Activated naive CD4-positive, alpha-beta T cell treated with anti-CD3 and anti-CD28 coated beads, Interleukin-2, amount 50 U/mL, for 72 hours (primary cell): Measurements from ENCODE around the gene PSG5. TPM values are rescaled to one million over a fixed set of nuclear protein-coding genes. Genes with fewer than 3 reads are reported as not detected.
"Not testable (repeated sequence)": the region's sequence is repeated elsewhere in the genome, so short reads cannot be mapped to it uniquely, and the experiment has no call there.

ENCODE experiments used
- ATAC-seq, 2 donors: fragments of 150-1000 bp; cut with Tn5 transposase; 2 replicates each; pipeline ENCODE4 v1.10.0; 2021; ENCODE audit warnings: mild to moderate bottlenecking in 2 of 2, moderate library complexity in 2 of 2
- DNase-seq, 2 donors: peaks; one replicate each; pipeline ENCODE4 v3.0.0; 2021 to 2022; ENCODE audit warnings: low spot score in 2 of 2
- H3K27ac Mint-ChIP-seq, 2 donors: one replicate each; pipeline ENCODE4 v1.8.0; 2022; ENCODE audit warnings: mild to moderate bottlenecking in 2 of 2, mixed read lengths in 2 of 2
- H3K36me3 Mint-ChIP-seq, 2 donors: one replicate each; pipeline ENCODE4 v1.8.0; 2022; ENCODE audit warnings: mixed read lengths in 2 of 2
- H3K9me3 Mint-ChIP-seq, 2 donors: one replicate each; pipeline ENCODE4 v1.8.0; 2022; ENCODE audit warnings: mixed read lengths in 2 of 2
- total RNA-seq, 2 donors: library from RNA; stranded (reverse); gene quantifications; one replicate each; pipeline ENCODE4 v1.2.3, GENCODE V29; 2022

Gene PSG5
- total RNA-seq, 2 donors from 2014 or later: not detected

DNA sequence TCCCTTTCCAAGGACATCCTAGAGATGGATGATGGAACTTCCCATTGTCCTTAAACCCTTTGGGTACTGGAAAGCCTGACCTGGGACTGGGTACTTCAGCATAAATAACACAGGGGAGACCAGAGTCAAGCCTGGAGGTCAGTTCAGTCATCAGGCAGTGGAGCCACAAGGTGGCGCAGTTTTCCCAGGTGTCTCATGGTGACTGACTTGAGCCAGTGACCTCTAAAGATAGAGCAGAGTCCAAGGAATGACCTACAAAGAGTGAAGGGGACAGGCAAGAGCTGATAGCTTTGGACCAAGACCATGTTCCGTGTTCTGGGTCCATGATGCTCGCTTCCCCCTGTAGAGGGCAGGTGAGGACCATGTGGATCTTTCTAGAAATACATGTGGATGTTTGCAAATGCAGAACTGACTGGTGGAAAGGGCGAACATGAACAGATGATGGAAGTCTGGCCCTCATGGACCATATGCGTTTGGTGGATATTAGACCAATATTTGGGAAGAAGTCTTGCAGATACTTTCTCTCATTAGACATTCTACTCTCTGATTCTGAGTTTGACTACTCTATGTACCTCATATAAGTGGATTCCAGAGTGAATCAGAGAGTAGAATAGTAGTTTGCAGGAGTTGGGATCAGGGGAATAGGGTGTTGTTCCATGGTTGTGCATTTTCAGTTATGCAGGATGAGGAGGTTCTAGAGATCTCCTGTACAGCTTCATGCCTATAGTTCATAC lies 12.5 kb upstream of the PSG5 start:
- not testable (repeated sequence) for H3K27ac Mint-ChIP-seq, H3K9me3 Mint-ChIP-seq, ATAC-seq, H3K36me3 Mint-ChIP-seq
- DNase-seq: peak in 1 of 2 donors; percentile 22

DNA sequence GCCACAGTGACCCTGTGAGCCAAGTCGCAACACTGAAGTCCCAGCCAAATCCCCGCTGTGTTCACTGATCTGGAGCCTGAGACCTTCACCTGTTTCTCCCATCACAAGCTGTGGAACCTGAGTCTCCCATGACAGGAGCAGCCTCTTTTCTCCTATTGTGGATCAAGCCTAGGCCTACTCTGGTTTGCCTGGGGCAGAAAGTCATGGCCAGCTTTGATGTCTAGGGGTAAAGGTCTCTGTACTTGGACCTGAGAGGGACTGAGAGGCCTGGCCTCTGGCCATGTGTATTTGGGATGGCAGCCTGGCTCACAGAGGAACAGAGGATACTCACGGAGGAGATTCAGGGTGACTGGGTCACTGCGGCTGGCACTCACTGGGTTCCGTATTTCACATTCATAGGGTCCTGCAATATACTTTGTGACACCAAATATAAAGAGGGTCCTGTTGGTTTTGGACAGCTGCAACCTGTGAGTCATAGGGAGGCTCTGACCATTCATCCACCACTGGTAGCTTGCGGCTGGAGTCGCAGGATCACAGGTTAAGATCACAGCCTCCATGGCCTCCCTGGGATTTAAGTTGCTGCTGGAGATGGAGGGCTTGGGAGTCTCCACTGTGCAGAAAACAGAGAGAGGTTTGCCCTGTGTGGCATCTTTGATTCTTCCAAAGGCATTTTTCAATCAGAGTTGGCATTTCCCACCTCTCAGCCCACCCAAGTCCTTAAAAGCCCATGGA lies 11.5 kb upstream of the PSG5 start:
- H3K9me3 Mint-ChIP-seq, H3K27ac Mint-ChIP-seq, ATAC-seq, H3K36me3 Mint-ChIP-seq, DNase-seq: not testable (repeated sequence)

GRCh38 chr19:43194397-43194796 lies 8.1 kb upstream of the PSG5 start:
- H3K27ac Mint-ChIP-seq, ATAC-seq, H3K9me3 Mint-ChIP-seq, DNase-seq, H3K36me3 Mint-ChIP-seq: not testable (repeated sequence)

- H3K36me3 Mint-ChIP-seq, DNase-seq, H3K27ac Mint-ChIP-seq, H3K9me3 Mint-ChIP-seq, ATAC-seq: not testable (repeated sequence)
These were observed 6.2 kb upstream of the PSG5 start for GRCh38 chr19:43192381-43193155.

- not testable (repeated sequence) for H3K36me3 Mint-ChIP-seq, H3K9me3 Mint-ChIP-seq, ATAC-seq
These were observed 1.8 kb upstream of the PSG5 start for GRCh38 chr19:43188092-43188491.

GRCh38 chr19:43181869-43182771 lies 4.2 kb downstream of the PSG5 start:
- not testable (repeated sequence) for H3K27ac Mint-ChIP-seq, DNase-seq, H3K36me3 Mint-ChIP-seq, ATAC-seq, H3K9me3 Mint-ChIP-seq

More at GRCh38 chr19:43188092-43188491, 1.8 kb upstream of the PSG5 start:
- H3K27ac Mint-ChIP-seq, DNase-seq: not testable (repeated sequence)

DNA sequence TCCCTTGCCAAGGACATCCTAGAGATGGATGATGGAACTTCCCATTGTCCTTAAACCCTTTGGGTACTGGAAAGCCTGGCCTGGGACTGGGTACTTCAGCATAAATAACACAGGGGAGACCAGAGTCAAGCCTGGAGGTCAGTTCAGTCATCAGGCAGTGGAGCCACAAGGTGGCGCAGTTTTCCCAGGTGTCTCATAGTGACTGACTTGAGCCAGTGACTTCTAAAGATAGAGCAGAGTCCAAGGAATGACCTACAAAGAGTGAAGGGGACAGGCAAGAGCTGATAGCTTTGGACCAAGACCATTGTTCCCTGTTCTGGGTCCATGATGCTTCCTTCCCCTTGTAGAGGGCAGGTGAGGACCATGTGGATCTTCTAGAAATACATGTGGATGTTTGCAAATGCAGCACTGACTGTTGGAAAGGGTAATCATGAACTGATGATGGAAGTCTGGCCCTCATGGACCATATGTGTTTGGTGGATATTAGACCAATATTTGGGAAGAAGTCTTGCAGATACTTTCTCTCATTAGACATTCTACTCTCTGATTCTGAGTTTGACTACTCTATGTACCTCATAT lies 6.7 kb downstream of the PSG5 start:
- not testable (repeated sequence) for H3K27ac Mint-ChIP-seq

GRCh38 chr19:43178577-43178976 lies 7.8 kb downstream of the PSG5 start:
- not testable (repeated sequence) for ATAC-seq, H3K27ac Mint-ChIP-seq, H3K36me3 Mint-ChIP-seq, DNase-seq, H3K9me3 Mint-ChIP-seq

More for the DNA sequence above, 6.7 kb downstream of the PSG5 start:
- not testable (repeated sequence) for H3K36me3 Mint-ChIP-seq, H3K9me3 Mint-ChIP-seq, ATAC-seq
- peak in 1 of 2 donors; percentile 18 for DNase-seq

GRCh38 chr19:43165906-43166305 lies 20.4 kb downstream of the PSG5 start:
- not testable (repeated sequence) for ATAC-seq, H3K36me3 Mint-ChIP-seq

GRCh38 chr19:43163135-43163534 lies 23.2 kb downstream of the PSG5 start:
- ATAC-seq, H3K27ac Mint-ChIP-seq, H3K36me3 Mint-ChIP-seq, H3K9me3 Mint-ChIP-seq, DNase-seq: not testable (repeated sequence)

More at GRCh38 chr19:43165906-43166305, 20.4 kb downstream of the PSG5 start:
- H3K27ac Mint-ChIP-seq, H3K9me3 Mint-ChIP-seq, DNase-seq: not testable (repeated sequence)

DNA sequence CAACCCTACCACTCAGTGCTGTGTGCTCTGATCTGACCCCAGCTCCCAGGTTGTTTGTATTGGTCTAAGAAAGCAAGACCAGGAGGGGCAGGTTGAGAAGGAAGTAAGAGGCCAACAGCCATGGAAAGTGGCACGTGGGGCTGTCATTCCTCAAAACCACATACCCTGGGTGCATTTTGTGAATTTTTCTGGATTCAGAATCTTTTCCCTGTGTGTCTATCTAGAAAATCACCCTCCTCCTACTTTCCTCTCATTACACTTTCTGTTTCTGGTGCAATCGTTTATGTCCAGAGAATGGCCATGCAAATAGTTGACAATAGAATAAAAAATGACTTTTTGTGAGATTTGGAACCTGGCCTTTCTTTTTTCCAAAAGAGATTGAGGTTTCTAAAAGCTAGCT lies 24.1 kb downstream of the PSG5 start:
- DNase-seq, H3K27ac Mint-ChIP-seq, H3K36me3 Mint-ChIP-seq, H3K9me3 Mint-ChIP-seq, ATAC-seq: not testable (repeated sequence)

DNA sequence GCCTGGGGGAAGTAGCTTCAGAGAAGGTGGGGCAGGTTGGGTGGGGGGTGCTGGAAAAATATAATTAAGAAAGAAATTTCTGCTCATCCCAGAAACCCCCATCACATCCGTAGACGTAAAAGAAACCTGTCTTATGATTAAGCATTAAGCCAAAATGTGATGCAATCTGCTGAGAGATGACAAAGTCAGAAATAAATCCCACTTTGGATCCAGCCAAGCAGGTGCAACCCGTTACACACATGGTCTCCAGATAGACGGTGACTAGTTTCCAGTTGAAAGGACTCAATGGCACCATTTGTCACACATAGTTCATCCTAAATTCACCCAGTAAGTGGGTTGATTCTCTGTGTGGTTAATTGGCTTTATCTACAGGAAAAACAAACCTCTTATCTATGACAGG lies 34.1 kb downstream of the PSG5 start:
- peaks cover 0 to 10% of the 10 kb centered on the region in 2 donors for H3K9me3 Mint-ChIP-seq
- DNase-seq (no peak), ATAC-seq (no peak)
- no peak overlapping the region for H3K27ac Mint-ChIP-seq
- H3K36me3 Mint-ChIP-seq: no peaks in the 10 kb centered on the region

GRCh38 chr19:43149788-43150187 lies 36.5 kb downstream of the PSG5 start:
- not testable (repeated sequence) for ATAC-seq, H3K36me3 Mint-ChIP-seq, H3K27ac Mint-ChIP-seq, DNase-seq, H3K9me3 Mint-ChIP-seq

DNA sequence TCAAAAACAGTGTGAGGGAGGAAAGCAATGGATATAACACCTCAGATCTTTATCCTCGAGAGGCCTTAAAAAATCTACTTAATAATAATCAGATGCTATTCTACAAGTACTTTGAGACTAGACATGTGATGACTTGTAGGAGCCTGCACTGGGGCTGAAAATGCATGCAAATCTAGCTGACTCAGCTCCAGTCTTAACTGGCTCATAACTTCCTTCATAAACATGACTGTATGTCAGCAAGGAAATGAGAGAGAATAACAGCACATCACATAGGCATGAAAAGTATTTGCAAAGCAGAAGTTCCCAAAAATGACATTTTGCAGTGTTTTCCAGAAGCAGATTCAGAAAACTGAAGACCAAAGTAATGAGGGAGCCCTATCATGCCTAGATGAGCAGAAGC lies 38.1 kb downstream of the PSG5 start:
- Mint-ChIP-seq H3K27ac (no peak overlapping the region), H3K36me3 (no peaks in the 10 kb centered on the region), H3K9me3 (peaks cover 4% of the 10 kb centered on the region in 2 donors)
- ATAC-seq: no peak
- DNase-seq: no peak

- Mint-ChIP-seq H3K36me3 (peaks cover 0 to 21% of the 10 kb centered on the region in 2 donors), H3K9me3 (peaks cover 10 to 15% of the 10 kb centered on the region in 2 donors)
- H3K27ac Mint-ChIP-seq, ATAC-seq, DNase-seq: not testable (repeated sequence)
These were observed 44.6 kb downstream of the PSG5 start for GRCh38 chr19:43141763-43142162.

DNA sequence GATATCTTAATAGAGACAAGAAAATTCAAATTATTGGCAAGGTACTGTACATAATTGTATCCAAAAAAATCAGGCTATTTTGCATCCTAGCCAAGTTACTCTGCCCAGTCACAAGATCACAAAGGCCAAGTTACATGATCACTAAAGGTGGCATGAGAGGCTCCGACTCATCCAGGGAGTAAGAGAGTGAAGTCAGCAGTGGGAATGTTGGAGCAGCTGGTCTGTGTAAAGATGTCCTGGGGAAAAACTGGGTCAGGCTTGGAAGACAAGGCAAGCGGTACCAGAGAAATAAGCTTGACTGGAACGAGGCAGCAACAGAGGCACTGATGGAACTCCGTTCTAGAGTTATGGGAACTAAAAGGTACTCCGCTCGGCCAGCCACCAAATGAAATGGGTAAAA lies 53.6 kb downstream of the PSG5 start:
- DNase-seq (no peak), ATAC-seq (no peak)
- no peak overlapping the region for H3K27ac Mint-ChIP-seq
- H3K36me3 Mint-ChIP-seq: no peaks in the 10 kb centered on the region
- no peaks in the 10 kb centered on the region for H3K9me3 Mint-ChIP-seq
